ENCODE results near the gene THOC1. TPM values are rescaled to one million over a fixed set of nuclear protein-coding genes. Genes with fewer than 3 reads are reported as not detected.

The THOC1 gene
- total RNA-seq = 16.2 and 48.3 TPM in 2 replicates

DNA sequence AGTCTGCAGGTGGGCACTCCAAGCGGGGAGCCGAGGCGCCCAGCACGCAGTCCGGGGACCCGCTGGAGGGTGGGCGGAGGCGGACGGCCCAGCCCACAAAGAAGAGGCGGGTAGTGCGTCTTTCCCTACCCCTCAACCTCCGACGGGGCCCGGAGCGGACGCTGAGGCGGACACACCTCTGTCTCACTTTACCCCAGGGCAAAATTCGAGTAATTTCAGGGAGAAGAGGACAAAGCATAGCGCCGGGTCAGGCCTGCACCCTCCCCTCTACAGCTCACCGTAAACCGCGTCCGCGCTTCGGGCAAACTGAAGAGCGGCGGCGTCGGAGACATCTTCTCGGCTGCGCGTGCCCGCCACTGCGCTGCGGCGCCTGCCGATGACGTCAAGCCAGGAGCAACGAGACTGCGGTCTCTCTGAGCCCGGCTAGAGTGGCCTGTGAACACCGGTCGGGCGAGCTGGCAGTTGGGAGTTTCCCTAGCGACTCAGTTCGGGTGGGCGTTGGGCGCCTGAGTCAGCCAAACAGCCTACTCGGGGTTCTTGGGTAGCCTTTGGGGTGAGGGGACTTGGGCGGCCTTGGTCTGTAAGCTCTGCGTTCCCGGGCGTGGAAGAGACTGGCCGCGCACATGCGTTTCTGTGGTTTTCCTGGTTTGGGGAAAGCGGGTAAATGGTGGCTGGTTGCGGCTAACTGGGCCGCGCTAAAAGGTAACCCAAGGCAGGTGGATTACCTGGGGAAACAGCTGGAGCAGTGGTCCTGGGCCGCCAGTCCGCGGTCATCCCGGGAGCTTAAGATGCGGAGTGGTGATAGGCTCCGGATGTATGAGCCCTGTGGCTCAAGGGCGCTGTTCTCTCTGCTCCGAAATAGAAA, at the start of gene THOC1:
THOC1 (minus strand) TSS at position 360 of the 865 bp plus-strand sequence; CDS start at position 332, 28 bp downstream.

Other genes starting within 250 kb of the THOC1 start
- not detected in 2 replicates for gene TUBB8B, start 218.4 kb downstream of the THOC1 start, total RNA-seq
- 14.2 and 63.6 TPM in 2 replicates for gene USP14, start 109.5 kb downstream of the THOC1 start, total RNA-seq
- gene COLEC12, start 232.7 kb upstream of the THOC1 start, total RNA-seq = 0.49 and 61.7 TPM in 2 replicates

Data from bladder microvascular endothelial cell (primary cell).